Endothelial cell of hepatic sinusoid (primary cell): ENCODE measurements around the gene LSM8.
"Not testable (repeated sequence)": the region's sequence is repeated elsewhere in the genome, so short reads cannot be mapped to it uniquely, and the experiment has no call there.

Experiments
- in situ Hi-C: cut with HindIII; loops from 2 replicates; pipeline ENCODE4 v1.10.0; 2017; ENCODE audit warnings: low sequenced_read_pairs

LSM8 gene

DNA sequence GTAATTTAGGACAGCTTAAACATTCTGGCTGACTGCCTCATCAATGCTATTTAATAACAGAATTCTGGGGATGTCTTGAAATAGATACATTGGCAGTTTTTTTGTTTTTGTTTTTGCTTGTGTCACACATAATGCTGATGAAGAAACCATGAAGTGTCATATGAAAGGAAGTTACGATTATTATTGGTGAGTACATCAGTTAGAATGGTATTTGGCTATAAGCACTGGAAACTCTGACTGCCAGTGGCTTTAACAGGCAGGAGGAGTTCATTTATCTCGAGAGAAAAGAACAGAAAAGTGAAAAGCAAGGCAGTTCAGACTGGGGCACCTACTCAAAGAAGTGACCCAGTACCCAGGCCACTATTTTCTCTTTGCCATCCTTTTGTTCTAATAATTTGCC, 18.1 kb downstream of the LSM8 start:
- in situ Hi-C loops = no loop called here

DNA sequence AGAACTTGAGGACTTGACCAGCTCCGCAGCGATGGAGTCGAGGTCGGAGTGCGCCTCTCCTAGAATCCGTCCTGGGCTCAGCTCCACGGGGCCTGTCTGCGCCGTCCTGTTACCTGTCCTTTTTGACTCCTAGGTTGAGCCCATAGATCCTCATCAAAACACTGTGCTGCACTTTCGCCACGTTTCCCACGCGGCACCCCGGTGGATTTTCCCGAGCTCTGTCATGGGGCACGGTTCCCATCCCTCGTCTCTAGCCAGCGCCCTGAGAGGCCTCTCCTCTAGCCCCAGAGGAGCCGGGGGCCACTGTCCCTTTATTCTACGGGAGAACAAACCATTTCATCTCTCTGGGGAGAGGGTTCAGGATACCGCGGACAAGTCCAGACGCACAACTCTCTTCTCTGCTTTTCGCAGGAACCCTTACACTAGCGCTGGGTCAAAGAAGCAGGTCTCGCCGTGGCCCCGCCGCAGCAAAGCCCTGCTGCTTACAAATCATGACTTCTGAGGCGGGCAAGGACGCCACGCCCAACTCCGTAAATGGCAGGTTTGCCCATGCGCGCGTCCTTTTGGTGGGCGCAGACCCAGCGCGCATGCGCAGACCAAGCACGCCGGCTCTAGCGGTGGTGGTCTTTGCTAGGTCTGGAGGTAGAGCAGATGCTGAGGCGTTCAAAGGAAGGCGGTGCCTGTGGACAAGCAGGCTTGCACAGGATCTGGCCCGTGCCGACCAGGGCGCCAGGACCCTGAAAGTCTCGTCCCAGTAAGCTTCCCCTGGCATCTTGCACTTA, 30.3 kb downstream of the LSM8 start:
- in situ Hi-C loops = no loop called here

GRCh38 chr7:118214833-118215182, 30.8 kb downstream of the LSM8 start:
- in situ Hi-C loops = no loop called here

GRCh38 chr7:118217210-118217619, 33.3 kb downstream of the LSM8 start:
- in situ Hi-C loops = no loop called here

DNA sequence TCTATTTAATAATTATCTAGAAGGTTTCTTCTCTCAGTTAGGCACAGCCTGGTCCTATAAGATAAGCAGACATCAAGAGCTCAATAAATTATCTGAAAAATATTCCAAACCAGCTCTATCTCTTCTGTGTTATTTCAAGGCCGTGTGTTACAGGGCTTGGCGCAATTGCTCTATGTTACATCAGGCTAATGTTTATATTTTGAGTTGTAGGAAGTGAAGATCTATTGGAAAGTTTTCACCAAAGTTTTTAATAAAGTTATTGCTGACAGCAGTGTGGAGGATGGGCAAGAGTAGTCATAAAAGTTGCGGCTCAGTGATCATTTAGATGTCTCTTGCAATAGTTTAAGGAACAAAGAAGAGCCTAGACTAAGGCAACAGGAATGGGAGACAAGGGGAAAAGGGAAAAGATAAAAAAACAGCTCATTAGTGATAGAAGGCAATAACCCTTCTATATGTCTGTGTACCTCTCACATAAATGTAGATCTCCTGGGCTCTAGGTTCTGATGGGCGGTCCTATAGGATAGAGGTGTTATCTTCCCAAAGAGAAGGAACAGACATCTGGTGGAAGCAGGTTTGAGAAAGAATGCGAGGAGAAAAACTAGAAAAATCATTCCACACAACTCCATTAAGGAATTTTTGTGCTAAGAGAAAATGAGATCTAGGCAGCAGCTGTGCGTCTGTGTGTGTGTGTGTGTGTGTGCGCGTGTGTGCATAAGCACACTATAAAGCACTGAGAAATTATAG, 34.6 kb downstream of the LSM8 start:
- in situ Hi-C loops = no loop called here

DNA sequence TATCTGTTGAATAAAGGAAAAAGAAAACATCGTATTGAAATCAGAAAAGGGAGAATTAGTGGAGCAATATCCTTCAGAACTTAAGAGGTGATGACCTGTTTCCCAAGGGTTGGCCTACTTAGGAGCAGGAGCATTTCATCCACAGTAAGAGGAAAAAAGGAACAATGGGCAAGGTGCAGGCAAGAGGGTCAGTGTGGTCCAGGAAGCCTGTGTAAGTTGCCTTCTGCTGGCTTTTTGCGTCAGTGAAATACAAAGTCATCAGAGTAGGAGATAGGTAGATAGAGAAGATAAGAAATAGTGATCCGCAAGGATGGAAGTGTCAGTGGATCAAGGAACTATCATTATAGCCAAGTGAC, 35.2 kb downstream of the LSM8 start:
- in situ Hi-C loops = no loop called here

DNA sequence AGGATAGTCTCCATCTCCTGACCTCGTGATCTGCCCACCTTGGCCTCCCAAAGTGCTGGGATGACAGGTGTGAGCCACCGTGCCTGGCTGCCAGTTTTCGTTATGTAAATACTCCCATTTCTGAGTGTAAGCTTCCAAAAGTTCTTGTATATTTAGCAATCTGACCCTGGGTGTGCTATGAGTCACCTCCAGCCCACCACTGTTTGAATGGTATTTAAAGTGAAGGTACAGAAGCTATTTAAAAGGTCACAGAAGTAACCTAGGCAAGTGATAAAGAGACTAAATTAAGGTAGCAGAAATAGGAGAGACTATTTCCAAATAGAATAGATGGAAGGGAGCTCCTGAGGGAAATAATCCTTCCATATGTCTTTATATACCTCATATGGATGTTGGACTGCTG, 36.6 kb downstream of the LSM8 start:
- in situ Hi-C loops = no loop called here

GRCh38 chr7:118222591-118222990, 38.6 kb downstream of the LSM8 start:
- in situ Hi-C loops = no loop called here

DNA sequence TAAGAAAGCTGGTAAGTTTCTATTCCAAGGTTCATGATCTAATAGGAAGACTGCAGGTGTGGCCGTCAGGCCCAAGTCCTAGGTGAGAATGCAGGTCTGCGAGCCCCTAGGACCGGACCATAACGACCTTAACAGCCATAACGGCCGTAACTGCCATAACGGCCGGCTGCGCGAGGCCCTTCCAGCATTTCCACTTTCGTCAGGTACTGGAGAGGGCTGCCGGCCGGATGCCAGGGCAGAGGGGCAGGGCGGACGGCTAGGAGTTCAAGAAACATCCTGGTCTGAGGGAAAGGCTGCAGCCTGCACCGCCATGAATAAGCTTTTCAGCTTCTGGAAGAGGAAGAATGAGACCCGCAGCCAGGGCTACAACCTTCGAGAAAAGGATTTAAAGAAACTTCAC, 40.6 kb downstream of the LSM8 start, which contains the start of gene ANKRD7:
Gene ANKRD7, plus strand, starts transcription at position 184 of the 400 bp plus-strand sequence. Its CDS starts 127 bp downstream, at position 311.
- in situ Hi-C loops = no loop called here

- in situ Hi-C loops = no loop called here
These were observed 48.9 kb downstream of the LSM8 start for GRCh38 chr7:118232837-118233236.

- in situ Hi-C loops = no loop called here
These were observed 49.8 kb downstream of the LSM8 start for GRCh38 chr7:118233799-118234198.

DNA sequence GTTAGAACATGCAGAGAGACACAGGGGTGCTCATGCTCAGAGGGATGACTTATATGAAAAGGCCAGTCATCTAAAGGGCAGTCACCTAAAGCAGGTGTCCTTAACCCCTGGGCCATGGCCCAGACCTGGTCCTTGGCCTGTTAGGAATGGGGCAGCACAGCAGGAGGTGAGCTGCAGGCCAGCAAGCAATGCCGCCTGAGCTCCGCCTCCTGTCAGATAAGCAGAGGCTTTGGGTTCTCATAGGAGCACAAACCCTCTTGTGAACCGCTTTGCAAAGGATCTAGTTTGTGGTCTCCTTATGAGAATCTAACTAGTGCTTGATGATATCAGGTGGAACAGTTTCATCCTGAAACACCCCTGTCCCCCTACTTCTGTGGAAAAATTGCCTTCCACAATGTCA, 55.0 kb downstream of the LSM8 start:
- in situ Hi-C loops = no loop called here

- in situ Hi-C loops = not testable (repeated sequence)
These were observed 56.4 kb downstream of the LSM8 start for GRCh38 chr7:118240320-118240719.
